Measurements from ENCODE around the gene NR1H3. TPM values are rescaled to one million over a fixed set of nuclear protein-coding genes. Genes with fewer than 3 reads are reported as not detected.
"Not testable (repeated sequence)": the region's sequence is repeated elsewhere in the genome, so short reads cannot be mapped to it uniquely, and the experiment has no call there.

NR1H3 gene
- 10 to 100 TPM; 13.0 to 14.0 TPM for total RNA-seq

DNA sequence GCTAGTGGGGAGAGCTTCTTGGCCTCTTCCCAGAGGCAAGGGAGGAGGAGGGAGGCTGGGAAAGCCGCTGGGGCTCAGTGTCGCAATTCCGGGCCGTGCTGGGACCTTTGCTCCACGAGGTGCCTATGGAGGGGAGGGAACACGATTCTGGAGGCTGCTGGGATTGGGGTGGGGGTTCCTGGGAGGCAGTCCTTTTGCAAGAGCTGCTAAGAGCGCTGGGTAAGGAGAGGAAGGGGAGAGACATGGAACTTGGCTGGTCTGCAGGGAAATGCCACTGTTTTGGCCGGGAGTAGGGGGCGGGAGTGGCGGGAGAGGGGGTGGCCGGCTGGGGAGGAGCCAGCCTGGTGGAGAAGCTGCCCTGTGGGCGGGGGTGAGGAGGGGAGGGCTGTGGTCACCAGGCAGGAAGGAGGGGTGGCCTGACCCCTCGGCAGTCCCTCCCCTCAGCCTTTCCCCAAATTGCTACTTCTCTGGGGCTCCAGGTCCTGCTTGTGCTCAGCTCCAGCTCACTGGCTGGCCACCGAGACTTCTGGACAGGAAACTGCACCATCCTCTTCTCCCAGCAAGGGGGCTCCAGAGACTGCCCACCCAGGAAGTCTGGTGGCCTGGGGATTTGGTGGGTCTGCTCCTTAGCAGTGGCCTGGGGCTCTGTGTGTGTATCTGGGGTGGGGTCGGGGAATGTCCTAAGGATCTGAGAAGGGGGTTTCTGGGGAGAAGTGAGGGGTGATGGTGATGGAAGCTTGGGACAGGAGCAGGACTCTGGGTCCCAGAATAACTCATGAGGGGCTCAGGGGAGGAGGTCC lies at the start of gene NR1H3:
Gene NR1H3 (plus strand): TSS at position 480 of the 800 bp plus-strand sequence. CDS start 1,221 bp downstream, outside the sequence.
- Mint-ChIP-seq H3K27ac (no peak within 1 kb of the TSS), H3K27me3 (no peaks in the 10 kb centered on the region), H3K4me3 (no peak within 1 kb of the TSS), H3K9me3 (no peaks in the 10 kb centered on the region), H3K4me1 (ENCODE audit: low read depth) (peaks cover 2% of the 10 kb centered on the region), H3K36me3 (no peaks in the 10 kb centered on the region)
- intact Hi-C loops (cut with micrococcal nuclease) = no loop called here
- CTCF ChIA-PET = interaction anchor here (0.6 to 4.8 kb wide), 4 partner anchors 9 to 155 kb away, joined by 3 to 54 read pairs (median 18); partner anchors contain the start of genes ACP2 and ARFGAP2
- POLR2A ChIA-PET = no interaction called here
- DNase-seq = no peak

DNA sequence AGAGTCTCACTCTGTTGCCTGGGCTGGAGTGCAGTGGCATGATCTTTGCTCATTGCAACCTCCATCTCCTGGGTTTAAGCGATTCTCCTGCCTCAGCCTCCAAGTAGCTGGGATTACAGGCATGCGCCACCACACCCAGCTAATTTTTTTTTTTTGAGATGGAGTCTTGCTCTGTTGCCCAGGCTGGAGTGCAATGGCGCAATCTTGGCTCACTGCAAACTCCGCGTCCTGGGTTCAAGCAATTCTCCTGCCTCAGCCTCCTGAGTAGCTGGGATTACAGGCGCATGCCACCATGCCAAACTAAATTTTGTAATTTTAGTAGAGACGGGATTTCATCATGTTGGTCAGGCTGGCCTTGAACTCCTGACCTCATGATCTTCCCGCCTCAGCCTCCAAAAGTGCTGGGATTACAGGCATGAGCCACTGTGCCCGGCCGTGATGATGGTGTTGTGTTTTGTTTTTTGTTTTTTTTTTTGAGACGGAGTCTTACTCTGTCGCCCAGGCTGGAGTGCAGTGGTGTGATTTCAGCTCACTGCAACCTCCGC lies 49.7 kb upstream of the NR1H3 start:
- POLR2A ChIA-PET; H3K4me1 Mint-ChIP-seq (ENCODE audit: low read depth); H3K9me3 Mint-ChIP-seq; DNase-seq; H3K27ac Mint-ChIP-seq; H3K4me3 Mint-ChIP-seq; H3K36me3 Mint-ChIP-seq; intact Hi-C loops (cut with micrococcal nuclease); H3K27me3 Mint-ChIP-seq: not testable (repeated sequence)
- CTCF ChIA-PET = interaction anchor here (0.6 kb wide), 1 partner anchor 30 kb away, joined by 3 read pairs; no protein-coding TSS in a partner anchor

DNA sequence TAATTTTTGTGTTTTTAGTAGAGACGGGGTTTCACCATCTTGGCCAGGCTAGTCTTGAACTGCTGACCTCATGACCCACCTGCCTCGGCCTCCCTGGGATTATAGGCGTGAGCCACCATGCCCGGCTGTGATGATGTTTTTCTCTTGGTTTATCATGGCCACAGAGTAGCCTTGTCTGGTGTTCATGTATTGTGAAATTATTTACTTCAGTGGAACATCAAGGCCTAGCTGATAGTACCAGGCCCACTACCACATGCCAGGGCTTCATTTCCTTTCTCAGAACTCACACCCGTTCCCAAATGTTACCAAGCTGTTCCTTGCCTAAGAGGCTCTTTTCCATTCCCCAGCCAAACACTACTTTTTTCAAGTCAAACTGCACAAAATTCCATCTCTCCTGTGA lies 49.2 kb upstream of the NR1H3 start:
- CTCF ChIA-PET = no interaction called here
- POLR2A ChIA-PET = no interaction called here
- peaks cover 4% of the 10 kb centered on the region for H3K4me1 Mint-ChIP-seq (ENCODE audit: low read depth)

DNA sequence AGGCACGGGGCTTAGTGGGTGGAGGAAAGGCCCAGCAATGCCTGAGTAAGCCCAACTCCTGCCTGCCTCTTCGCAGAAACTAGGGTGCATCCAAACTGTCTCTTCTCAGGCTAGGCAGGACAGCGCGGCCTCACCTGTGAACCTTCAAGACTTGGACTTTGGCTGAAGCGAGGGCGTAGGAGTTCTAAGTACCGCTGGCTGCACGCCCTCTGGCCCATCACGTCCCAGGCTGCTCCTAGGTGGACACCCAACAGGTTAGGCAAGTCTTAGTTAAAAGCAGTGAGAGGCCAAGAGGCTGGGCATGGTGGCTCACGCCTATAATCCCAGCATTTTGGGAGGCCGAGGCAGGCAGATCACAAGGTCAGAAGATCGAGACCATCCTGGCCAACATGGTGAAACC lies 44.9 kb upstream of the NR1H3 start:
- Mint-ChIP-seq H3K27ac (no peak overlapping the region), H3K4me1 (ENCODE audit: low read depth) (peaks cover 20% of the 10 kb centered on the region), H3K27me3 (no peaks in the 10 kb centered on the region), H3K4me3 (no peak overlapping the region), H3K9me3 (peaks cover 2% of the 10 kb centered on the region), H3K36me3 (peaks cover 24% of the 10 kb centered on the region)
- ChIA-PET CTCF (no interaction called here), POLR2A (no interaction called here)
- DNase-seq = no peak
- intact Hi-C loops (cut with micrococcal nuclease) = loop anchor here (10.0 kb wide), 2 partner anchors 342 to 792 kb away; partner anchors contain the start of gene CELF1

More for the DNA sequence above, 49.2 kb upstream of the NR1H3 start:
- peaks cover 2% of the 10 kb centered on the region for H3K9me3 Mint-ChIP-seq
- intact Hi-C loops (cut with micrococcal nuclease) = no loop called here
- H3K4me3 Mint-ChIP-seq = no peak overlapping the region
- H3K36me3 Mint-ChIP-seq = no peaks in the 10 kb centered on the region
- H3K27me3 Mint-ChIP-seq = no peaks in the 10 kb centered on the region
- no peak overlapping the region for H3K27ac Mint-ChIP-seq
- no peak for DNase-seq

DNA sequence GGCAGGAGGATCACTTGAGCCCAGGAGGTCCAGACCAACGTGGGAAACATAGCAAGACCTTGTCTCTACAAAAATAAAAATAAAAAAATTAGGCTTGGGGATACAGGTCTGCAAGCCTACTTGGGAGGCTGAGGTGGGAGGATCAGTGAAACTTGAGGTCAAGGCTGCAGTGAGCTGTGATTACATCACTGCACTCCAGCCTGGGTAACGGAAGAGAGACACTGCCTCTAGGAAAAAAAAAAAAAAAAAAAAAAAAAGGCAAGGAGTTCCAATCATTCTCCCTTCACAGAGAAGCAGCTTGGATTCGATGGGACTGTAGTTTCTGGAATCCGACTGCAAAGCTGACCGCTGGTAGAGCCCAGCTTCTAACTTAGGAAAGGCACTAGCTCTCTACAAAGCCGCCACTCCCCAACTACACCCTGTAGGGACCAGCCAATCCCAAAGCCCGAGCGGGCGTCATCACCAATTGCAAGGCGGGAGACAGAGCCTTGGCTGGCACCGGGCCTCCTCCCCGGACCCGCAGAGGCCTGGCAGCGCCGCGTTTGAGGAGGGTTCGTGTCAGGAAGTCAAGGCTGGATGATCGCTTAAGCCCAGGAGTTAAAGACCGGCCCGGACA lies 43.7 kb upstream of the NR1H3 start:
- intact Hi-C loops (cut with micrococcal nuclease) = loop anchor here (1.0 to 10.0 kb wide), 6 partner anchors 27 to 791 kb away; partner anchors contain the start of genes ACP2, CELF1 and PACSIN3
- Mint-ChIP-seq H3K4me3 (peak overlapping the region; percentile 97), H3K27me3 (no peaks in the 10 kb centered on the region), H3K9me3 (peaks cover 2% of the 10 kb centered on the region), H3K36me3 (peaks cover 31% of the 10 kb centered on the region), H3K27ac (peak overlapping the region; percentile 99), H3K4me1 (ENCODE audit: low read depth) (peaks cover 28% of the 10 kb centered on the region)
- ChIA-PET POLR2A (interaction anchor here (0.6 to 3.2 kb wide), 18 partner anchors 10 to 501 kb away, joined by 3 to 27 read pairs (median 6); partner anchors contain the start of genes ACP2, AGBL2, ARFGAP2 and CKAP5), CTCF (interaction anchor here (0.6 to 2.7 kb wide), 6 partner anchors 10 to 45 kb away, joined by 3 to 22 read pairs (median 6); partner anchors contain the start of gene ACP2)
- peak; percentile 94 for DNase-seq

DNA sequence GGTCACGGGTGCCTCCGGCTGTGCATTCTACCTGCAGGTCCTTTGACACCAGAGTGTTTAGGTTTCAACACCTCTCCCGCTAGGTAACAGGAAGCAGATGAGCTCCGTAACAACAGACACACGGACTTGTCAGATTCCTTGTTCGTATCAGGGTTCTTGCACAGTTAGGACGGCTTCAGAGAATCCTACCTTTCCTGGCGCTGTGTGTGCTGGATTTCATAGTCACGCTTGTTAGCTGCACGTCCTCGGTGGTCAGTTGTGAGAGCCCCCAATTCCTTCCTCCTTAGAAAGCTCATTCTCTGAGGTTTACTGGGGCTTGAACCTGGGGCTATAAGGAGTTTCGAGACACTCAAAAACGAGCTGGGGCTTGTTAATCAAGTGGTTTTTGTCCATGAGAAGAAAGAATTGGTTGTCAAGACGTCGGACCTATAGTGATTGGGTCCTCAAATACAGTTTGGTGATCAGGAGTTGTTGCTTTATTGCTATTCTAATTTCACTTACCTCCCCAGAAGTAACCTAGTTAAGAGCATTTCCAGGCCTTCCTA lies 42.4 kb upstream of the NR1H3 start:
- H3K36me3 Mint-ChIP-seq = peaks cover 41% of the 10 kb centered on the region
- no peaks in the 10 kb centered on the region for H3K27me3 Mint-ChIP-seq
- CTCF ChIA-PET = interaction anchor here (0.7 to 2.7 kb wide), 10 partner anchors 11 to 212 kb away, joined by 3 to 22 read pairs (median 4); partner anchors contain the start of genes ACP2 and PSMC3
- DNase-seq = no peak
- POLR2A ChIA-PET = interaction anchor here (0.6 to 3.2 kb wide), 19 partner anchors 8 to 551 kb away, joined by 3 to 27 read pairs (median 5); partner anchors contain the start of genes ACP2, AGBL2, ARFGAP2 and CKAP5
- intact Hi-C loops (cut with micrococcal nuclease) = loop anchor here (2.0 to 10.0 kb wide), 3 partner anchors 29 to 789 kb away; partner anchors contain the start of genes CELF1 and PACSIN3
- H3K9me3 Mint-ChIP-seq = no peaks in the 10 kb centered on the region
- peaks cover 35% of the 10 kb centered on the region for H3K4me1 Mint-ChIP-seq (ENCODE audit: low read depth)
- H3K27ac Mint-ChIP-seq = peak overlapping the region; percentile 99
- peak overlapping the region; percentile 97 for H3K4me3 Mint-ChIP-seq

DNA sequence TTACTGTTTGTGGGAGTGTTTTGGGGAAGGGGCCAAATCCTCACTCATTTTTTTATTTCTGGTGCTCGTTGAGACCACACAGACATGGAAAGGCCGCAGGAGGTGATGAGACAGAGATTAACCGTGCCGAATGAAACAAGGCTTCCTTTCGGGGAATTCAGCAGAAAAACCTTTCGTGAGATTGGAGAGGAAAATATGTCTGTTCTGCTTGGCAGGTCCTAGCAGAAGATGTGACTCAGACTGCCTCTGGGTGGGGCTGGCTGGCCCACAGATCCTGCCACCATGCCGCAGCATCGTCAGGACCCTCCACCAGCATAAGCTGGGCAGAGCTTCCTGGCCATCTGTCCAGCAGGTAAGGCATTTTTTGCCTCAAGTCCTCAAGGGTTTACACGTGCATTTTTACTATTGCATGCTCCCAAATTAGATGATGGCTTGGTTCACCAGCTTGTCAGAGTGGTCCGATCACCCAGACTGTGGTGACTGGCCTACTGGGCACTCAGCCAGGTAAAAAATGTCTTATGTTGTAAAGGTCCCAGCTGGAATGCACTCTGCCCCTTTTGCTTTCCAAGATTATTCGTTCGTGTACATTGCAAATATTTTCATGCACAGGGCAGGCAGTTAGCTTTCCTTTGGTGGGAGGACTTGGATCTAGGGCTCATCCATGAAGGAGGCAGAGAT lies 41.5 kb upstream of the NR1H3 start:
- intact Hi-C loops (cut with micrococcal nuclease) = loop anchor here (1.0 to 10.0 kb wide), 3 partner anchors 9 to 789 kb away; partner anchors contain the start of gene CELF1
- ChIA-PET POLR2A (interaction anchor here (0.5 to 3.2 kb wide), 10 partner anchors 8 to 171 kb away, joined by 3 to 27 read pairs (median 8); partner anchors contain the start of genes ACP2, ARFGAP2, MADD and PACSIN3), CTCF (interaction anchor here (0.7 to 2.7 kb wide), 9 partner anchors 12 to 211 kb away, joined by 3 to 22 read pairs (median 4); partner anchors contain the start of gene PSMC3)
- no peaks in the 10 kb centered on the region for H3K9me3 Mint-ChIP-seq
- H3K4me1 Mint-ChIP-seq (ENCODE audit: low read depth) = peaks cover 37% of the 10 kb centered on the region
- H3K27me3 Mint-ChIP-seq = no peaks in the 10 kb centered on the region
- peak overlapping the region; percentile 97 for H3K4me3 Mint-ChIP-seq
- H3K27ac Mint-ChIP-seq = peak overlapping the region; percentile 99
- H3K36me3 Mint-ChIP-seq = peaks cover 42% of the 10 kb centered on the region
- DNase-seq = peak; percentile 82

DNA sequence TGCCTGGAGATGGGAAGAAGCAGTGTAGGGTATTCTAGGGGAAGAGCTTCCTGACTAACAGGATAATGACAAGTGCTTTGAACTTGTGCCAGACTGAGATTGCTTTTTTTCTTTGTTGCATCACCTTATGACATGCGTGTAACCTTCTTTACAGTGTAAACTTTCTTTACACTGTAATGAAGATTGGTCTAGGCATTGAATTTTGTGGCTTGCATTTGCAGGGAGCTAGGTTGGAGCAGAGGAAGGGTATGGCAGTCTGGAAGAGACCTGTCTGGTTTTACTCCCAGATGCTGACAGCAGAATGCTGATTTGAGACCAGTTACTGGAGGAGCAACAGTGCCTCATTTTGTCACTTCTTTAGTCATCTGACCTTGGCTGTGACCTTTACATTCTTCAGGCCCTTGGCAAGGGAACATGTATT lies 37.4 kb upstream of the NR1H3 start:
- no peaks in the 10 kb centered on the region for H3K9me3 Mint-ChIP-seq
- intact Hi-C loops (cut with micrococcal nuclease) = no loop called here
- H3K27ac Mint-ChIP-seq = peak overlapping the region; percentile 52
- ChIA-PET CTCF (interaction anchor here (2.6 kb wide), 1 partner anchor 42 kb away, joined by 10 read pairs; no protein-coding TSS in a partner anchor), POLR2A (interaction anchor here (0.6 to 1.4 kb wide), 2 partner anchors 14 to 83 kb away, joined by 3 to 4 read pairs; no protein-coding TSS in a partner anchor)
- H3K4me3 Mint-ChIP-seq = no peak overlapping the region
- H3K27me3 Mint-ChIP-seq = no peaks in the 10 kb centered on the region
- DNase-seq = no peak
- peaks cover 59% of the 10 kb centered on the region for H3K36me3 Mint-ChIP-seq
- H3K4me1 Mint-ChIP-seq (ENCODE audit: low read depth) = peaks cover 44% of the 10 kb centered on the region

DNA sequence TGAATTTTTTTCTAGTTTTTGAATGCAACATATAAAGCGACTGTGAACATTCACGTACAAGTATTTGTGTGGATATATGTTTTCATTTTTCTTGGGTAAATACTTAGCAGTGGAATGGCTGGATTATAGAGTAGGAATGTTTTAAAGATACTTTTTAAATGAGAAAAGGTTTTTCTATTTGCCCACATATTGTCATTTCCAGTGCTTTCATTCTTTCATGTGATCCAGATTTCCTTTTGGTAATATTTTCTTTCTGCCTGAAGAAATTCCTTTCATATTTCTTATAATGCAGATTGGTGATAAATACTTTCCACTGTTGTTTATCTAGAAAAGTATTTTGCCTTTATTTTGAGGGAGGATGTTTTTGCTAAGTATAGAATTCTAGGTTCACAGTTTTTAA lies 35.1 kb upstream of the NR1H3 start:
- POLR2A ChIA-PET = no interaction called here
- peaks cover 56% of the 10 kb centered on the region for H3K36me3 Mint-ChIP-seq
- H3K4me3 Mint-ChIP-seq = no peak overlapping the region
- no peak overlapping the region for H3K27ac Mint-ChIP-seq
- H3K4me1 Mint-ChIP-seq (ENCODE audit: low read depth) = peaks cover 45% of the 10 kb centered on the region
- no peaks in the 10 kb centered on the region for H3K27me3 Mint-ChIP-seq
- CTCF ChIA-PET = no interaction called here
- no peak for DNase-seq
- intact Hi-C loops (cut with micrococcal nuclease) = no loop called here
- H3K9me3 Mint-ChIP-seq = no peaks in the 10 kb centered on the region

DNA sequence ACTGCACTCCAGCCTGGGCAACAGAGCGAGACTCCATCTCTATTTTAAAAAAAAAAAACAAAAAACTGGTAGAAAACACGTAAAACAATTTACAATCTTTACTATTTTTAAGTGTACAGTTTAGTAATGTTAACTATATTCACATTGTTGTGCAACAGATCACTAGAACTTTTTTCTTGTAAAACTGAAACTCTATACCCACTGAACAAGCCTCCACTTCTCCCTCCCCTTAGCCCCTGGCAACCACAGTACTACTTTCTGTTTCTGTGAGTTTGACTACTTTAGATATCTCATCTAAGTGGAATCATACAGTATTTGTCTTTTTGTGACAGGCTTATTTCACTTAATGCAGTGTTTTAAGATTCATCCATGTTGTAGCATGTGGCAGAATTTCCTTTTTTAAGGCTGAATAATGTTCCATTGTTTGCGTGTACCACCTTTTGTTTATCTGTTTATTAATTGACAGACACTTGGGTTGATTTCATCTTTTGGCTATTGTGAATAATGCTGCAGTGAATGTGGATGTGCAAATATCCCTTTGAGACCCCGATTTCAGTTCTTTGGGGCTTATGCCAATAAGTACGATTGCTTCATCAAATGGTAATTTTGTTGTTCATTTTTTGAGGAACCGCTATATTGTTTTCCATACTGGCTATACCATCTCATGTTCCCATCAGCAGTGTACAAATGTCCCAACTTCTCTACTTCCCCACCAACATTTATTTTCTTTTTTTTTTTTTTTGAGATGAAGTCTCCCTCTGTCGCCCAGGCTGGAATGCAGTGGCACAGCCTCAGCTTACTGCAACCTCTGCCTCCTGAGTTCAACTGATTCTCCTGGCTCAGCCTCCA lies 32.0 kb upstream of the NR1H3 start:
- CTCF ChIA-PET = no interaction called here

More for the DNA sequence above, 32.0 kb upstream of the NR1H3 start:
- H3K27ac Mint-ChIP-seq = peak overlapping the region; percentile 44
- H3K27me3 Mint-ChIP-seq = no peaks in the 10 kb centered on the region
- peaks cover 24% of the 10 kb centered on the region for H3K4me1 Mint-ChIP-seq (ENCODE audit: low read depth)
- peaks cover 53% of the 10 kb centered on the region for H3K36me3 Mint-ChIP-seq
- H3K4me3 Mint-ChIP-seq = peak overlapping the region; percentile 7
- H3K9me3 Mint-ChIP-seq = no peaks in the 10 kb centered on the region
- intact Hi-C loops (cut with micrococcal nuclease) = loop anchor here (1.0 kb wide), 1 partner anchor 9 kb away; no protein-coding TSS in a partner anchor
- POLR2A ChIA-PET = interaction anchor here (0.5 to 1.3 kb wide), 4 partner anchors 9 to 169 kb away, joined by 3 to 7 read pairs (median 3); partner anchors contain the start of gene DDB2
- peak; percentile 57 for DNase-seq

Data from activated CD4-positive, alpha-beta memory T cell treated with anti-CD3 and anti-CD28 coated beads for 36 hours (primary cell).